HG02798 (cell line): Measurements from ENCODE around the gene PALM3.

Experiments used
- ATAC-seq: cut with Tn5 transposase; IDR thresholded peaks from one replicate; pipeline ENCODE4 v1.9.1; 2021; ENCODE audit warnings: mild to moderate bottlenecking; ENCODE audit not compliant: unreplicated experiment, poor library complexity

The PALM3 gene

GRCh38 chr19:14061751-14062557 is at the start of gene PALM3:
PALM3 (minus strand) TSS chr19:14062076; CDS start chr19:14061980, 96 bp downstream.
- ATAC-seq, result no peak

GRCh38 chr19:14111486-14111885 is 49.6 kb upstream of the PALM3 start:
- no peak for ATAC-seq

DNA sequence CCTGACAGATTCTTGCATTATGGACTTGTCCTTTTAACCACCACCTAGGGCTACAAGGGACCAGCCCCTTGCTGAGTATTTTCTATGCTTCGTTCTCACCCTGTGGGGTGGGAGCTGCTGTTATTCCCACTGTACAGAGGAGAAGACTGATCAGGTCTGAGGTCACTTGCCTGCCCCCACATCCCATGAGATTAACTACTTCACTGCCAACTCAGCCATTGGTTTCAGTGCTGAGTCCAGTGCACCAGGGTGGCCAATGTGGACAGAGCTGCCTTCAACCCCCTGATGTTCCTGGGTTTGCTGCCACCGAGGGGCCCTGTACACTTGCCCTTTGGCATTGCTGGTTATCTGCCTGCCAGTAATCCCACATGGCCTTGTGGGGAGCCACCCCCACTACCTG is 48.8 kb upstream of the PALM3 start:
- no peak for ATAC-seq

- ATAC-seq, result no peak
Observed at GRCh38 chr19:14107581-14108461, 45.9 kb upstream of the PALM3 start.

DNA sequence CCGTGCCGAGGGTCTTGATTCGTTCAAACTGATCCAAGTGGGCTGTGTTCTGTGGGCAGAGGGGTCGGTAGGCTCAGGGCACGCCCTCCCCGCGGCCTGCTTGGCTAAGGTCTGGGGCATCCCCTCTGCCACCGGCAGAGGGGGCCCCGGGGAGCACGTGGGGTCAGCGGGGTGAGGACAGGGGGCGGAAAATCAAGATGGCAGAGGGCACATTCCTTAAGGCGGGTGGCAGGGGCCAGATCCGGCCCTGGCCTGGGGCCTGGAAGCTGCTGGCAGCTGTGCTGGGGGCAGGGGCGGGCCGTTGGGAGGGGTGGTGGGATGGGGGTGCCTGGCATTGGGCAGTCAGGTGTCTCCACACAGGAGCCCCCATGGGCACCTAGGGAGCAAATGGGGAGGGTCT is 45.0 kb upstream of the PALM3 start:
- ATAC-seq, result no peak

- ATAC-seq, result no peak
Observed at GRCh38 chr19:14105680-14106079, 43.8 kb upstream of the PALM3 start.

DNA sequence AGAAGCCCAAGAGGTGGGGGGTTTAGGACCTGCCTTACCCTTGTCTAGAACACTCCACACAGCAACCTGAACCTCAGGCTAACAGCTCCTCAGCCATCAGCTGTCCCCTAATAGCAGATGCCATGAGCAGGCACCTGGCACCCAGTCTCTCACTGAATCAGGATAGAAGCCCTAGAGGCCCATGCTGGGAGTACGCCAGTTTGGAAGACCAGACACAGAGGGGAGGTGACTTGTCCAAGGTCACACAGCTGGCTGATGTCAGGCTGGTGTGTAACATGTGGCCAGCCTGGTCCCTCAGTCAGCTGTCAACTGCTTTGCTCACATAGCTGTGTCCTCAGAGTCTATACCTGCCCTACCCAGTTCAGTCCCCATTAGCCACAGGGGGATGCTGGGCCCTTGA is 41.4 kb upstream of the PALM3 start:
- no peak for ATAC-seq

- no peak for ATAC-seq
Observed at GRCh38 chr19:14102756-14103155, 40.9 kb upstream of the PALM3 start.

DNA sequence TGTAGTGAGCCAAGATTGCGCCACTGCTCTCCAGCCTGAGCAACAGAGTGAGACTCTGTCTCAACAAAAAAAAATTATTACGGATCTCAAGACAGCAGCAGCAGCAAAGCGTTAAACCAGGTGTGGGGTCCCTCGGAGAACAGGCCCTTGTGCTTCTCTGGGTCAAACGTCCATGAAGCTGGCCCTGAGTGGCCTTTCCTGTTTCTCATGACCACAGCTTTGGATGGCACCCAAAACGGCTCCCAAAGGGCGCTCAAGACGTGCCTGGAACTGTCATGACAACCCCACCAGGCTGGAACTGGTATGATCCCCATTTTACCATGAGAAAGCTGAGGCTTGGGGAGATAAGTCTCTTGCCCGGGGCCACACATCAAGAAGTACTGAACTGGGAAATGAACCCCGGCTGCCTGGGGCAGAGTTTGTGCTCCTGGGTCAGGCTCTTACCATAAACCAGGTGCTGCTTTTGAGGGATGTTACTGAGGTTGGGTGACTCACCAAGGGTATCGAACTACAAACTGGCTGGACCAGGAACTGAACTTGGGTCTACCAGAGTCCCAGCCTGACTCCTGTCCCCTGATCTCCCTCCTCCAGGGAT is 40.3 kb upstream of the PALM3 start:
- no peak for ATAC-seq

GRCh38 chr19:14101003-14101545 is 39.2 kb upstream of the PALM3 start:
- no peak for ATAC-seq

GRCh38 chr19:14097532-14098151 is 35.8 kb upstream of the PALM3 start:
- no peak for ATAC-seq

DNA sequence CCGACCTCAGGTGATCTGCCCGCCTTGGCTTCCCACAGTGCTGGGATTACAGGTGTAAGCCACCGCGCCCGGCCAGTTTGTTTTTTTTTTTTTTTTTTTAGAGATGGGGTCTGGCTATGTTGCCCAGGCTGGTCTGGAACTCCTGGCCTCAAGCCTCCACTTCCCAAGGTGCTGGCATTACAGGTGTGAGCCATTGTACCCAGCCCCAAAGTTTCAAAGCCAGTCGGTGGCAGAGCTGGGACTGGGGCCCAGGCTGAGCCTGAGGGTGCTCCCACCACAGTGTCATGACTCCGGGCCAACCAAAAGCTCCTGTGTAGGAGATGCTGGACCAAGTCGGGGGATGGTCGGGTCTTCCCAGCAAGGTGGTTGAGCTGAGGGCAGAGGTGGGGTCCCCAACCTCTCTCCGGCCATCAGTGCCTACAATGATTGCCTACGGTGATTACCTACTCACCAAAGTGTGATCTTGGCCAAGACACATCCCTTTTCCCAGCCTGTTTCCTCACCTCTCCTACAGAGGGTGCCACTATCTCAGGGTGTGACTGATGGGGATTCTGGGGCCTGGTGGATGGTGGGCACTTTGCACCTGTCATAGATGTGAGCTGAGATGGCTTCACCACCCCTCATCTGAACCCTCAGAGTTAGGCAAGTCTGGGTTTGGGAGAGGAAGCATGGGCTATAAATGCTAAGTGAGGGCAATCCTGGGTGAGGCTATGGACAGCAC is 34.6 kb upstream of the PALM3 start:
- ATAC-seq, result no peak

DNA sequence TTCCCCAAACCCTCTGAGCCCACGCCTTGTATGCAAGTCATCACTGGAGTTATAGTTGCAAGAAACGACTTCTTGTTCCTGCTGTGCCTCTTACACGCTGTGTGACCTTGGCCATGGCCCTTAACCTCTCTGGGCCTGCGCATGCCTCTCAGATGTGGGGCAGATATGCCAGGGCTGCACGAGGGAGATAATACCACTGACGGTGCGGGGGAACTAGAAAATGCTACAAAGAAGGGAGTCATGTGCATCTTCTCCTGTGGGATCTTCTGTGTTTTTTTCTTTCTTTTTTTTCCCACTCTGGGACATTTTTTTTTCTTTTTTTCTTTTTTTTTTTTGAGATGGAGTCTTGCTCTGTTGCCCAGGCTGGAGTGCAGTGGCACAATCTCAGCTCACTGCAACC is 33.0 kb upstream of the PALM3 start:
- ATAC-seq, result no peak

DNA sequence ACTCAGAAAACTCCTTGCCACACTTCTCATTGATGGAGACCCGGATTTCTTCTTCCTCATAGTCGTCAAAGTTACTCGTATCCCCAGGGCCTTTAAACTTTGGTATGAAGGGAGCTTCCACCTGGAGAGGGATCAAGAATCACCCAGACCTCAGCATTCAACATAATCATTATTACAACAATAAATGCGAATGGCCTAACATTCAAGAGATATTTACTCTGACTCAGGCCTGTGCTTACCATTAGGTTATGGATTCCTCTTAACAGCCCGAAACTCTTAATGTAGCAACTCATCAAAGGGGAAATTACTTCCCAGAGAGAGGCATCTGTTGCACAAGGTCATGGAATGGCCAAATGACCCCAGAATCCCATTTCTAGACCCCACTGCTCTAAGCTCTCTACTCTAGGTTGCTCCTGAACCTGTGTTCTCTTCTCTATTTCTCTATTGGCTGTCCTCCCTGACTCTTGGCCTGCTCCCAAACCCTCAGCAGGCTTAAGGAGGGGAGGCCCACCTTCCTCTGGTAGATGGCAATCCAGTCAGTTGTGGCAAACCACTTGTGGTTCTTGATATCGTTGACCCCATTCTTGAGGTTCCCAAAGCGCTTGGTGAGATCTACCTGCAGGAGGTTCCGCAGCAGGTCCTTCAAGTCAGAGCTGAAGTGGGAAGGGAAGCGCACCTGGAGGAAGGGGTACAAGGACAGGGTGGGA is 31.4 kb upstream of the PALM3 start:
- no peak for ATAC-seq

DNA sequence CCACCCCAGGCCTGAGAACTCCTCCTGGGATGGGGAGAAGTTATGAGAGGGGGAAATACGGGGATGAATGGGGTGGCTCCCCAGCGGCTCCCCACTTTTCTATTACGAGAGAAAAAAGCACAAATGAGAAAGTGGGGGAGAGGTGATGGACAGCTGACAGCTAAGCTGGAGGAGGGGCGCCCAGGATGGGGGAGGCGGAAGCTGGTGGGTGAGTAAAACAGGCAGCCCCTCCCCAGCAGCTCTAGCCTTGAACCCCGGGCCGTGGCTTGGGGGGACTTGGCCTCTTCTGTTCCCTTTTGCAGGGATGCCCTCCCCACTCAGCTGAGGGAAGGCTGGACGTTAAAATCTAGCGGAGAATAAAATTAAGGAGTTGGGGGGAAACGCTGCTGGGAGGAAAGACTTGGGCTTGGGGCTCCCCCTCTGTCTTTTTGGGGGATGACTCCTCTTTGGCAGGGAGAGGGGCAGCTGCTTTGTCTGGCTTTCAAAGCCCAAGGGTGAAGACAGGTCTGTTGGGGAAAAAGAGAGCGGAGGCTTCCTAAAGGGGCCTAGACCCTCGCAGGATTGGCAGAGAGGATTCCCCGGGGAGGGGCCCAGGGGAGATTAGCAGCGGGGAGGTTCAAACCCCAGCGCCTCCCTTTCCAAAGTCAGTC is 30.1 kb upstream of the PALM3 start:
- ATAC-seq, result no peak

- ATAC-seq, result peak; percentile 69
Observed at GRCh38 chr19:14091081-14091812, 29.4 kb upstream of the PALM3 start.

- ATAC-seq, result peak; percentile 46
Observed at GRCh38 chr19:14090509-14091080, 28.7 kb upstream of the PALM3 start, which contains the start of gene SAMD1. SAMD1 (minus strand) TSS chr19:14090751.
